PC-9 (cell line): ENCODE measurements around the gene GALK1. TPM values are rescaled to one million over a fixed set of nuclear protein-coding genes. Genes with fewer than 3 reads are reported as not detected.

Source experiments
- BruUV-seq: library from RNA; stranded (reverse); fragments of 400-500 nt; replicated peaks from 2 replicates; lab custom pipeline; 2021; lab: Mats Ljungman, UMichigan
- CTCF ChIA-PET: fragments of 300-600 bp; sonication (Branson Sonifier 250); formaldehyde crosslinking; loops from one replicate; lab custom pipeline; 2022; ENCODE audit warnings: antibody characterized with exemption; lab: Charles Lee
- POLR2A ChIA-PET: fragments of 300-600 bp; sonication (Branson Sonifier 250); formaldehyde crosslinking; loops from one replicate; lab custom pipeline; 2022; ENCODE audit warnings: antibody characterized with exemption; ENCODE audit not compliant: unreplicated experiment; lab: Charles Lee
- DNase-seq, 2 experiments: peaks; one replicate each; pipeline versions ENCODE4 v3.0.0 to v3.0.0-alpha.2; 2015 to 2022; ENCODE audit warnings: mixed read lengths in 1 of 2
- H2AFZ ChIP-seq: fragments of 200-600 bp; sonication (generic); 2 replicates; pipeline ENCODE4 v1.8.1; 2017; ENCODE audit warnings: antibody characterized with exemption
- H3F3A ChIP-seq: fragments of 200-600 bp; sonication (generic); 2 replicates; pipeline ENCODE4 v1.8.1; 2017; ENCODE audit warnings: antibody characterized with exemption, mild to moderate bottlenecking, low read depth; ENCODE audit not compliant: insufficient read depth
- H3K27ac ChIP-seq: fragments of 200-600 bp; sonication (generic); 2 replicates; pipeline ENCODE4 v1.6.1; 2016; ENCODE audit warnings: mixed run types
- H3K27me3 ChIP-seq: fragments of 200-600 bp; sonication (generic); 2 replicates; pipeline ENCODE4 v1.6.1; 2016; ENCODE audit warnings: low read depth, mixed run types; ENCODE audit not compliant: insufficient read depth
- H3K36me3 ChIP-seq: fragments of 200-600 bp; sonication (generic); 2 replicates; pipeline ENCODE4 v1.6.1; 2016; ENCODE audit warnings: low read depth, mixed run types
- H3K4me1 ChIP-seq: fragments of 200-600 bp; sonication (generic); replicated peaks from 2 replicates; pipeline ENCODE4 v1.6.1; 2016; ENCODE audit warnings: mixed run types; ENCODE audit not compliant: insufficient read depth
- H3K4me2 ChIP-seq: fragments of 200-600 bp; sonication (generic); 2 replicates; pipeline ENCODE4 v1.6.1; 2017; ENCODE audit warnings: mixed run types
- H3K4me3 ChIP-seq: fragments of 200-600 bp; sonication (generic); 2 replicates; pipeline ENCODE4 v1.6.1; 2016; ENCODE audit warnings: mixed run types
- H3K79me2 ChIP-seq: fragments of 200-600 bp; sonication (generic); 2 replicates; pipeline ENCODE4 v1.6.1; 2017; ENCODE audit warnings: low read depth, mixed run types
- H3K9me2 ChIP-seq: fragments of 200-600 bp; sonication (generic); 2 replicates; pipeline ENCODE4 v1.8.1; 2017; ENCODE audit warnings: mild to moderate bottlenecking; ENCODE audit not compliant: insufficient read depth
- H3K9me3 ChIP-seq: fragments of 200-600 bp; sonication (generic); 2 replicates; pipeline ENCODE4 v1.8.1; 2016; ENCODE audit warnings: low read depth; ENCODE audit not compliant: insufficient read depth
- H4K20me1 ChIP-seq: fragments of 200-600 bp; sonication (generic); 2 replicates; pipeline ENCODE4 v1.8.1; 2017; ENCODE audit not compliant: insufficient read depth
- EZH2 ChIP-seq: fragments of 200-600 bp; sonication (generic); IDR thresholded peaks from 2 replicates; pipeline ENCODE4 v1.8.0; 2017; ENCODE audit warnings: antibody characterized with exemption, low read depth
- intact Hi-C: fragments of 100-400 bp; cut with micrococcal nuclease; formaldehyde crosslinking; loops from one replicate; pipeline ENCODE4 v1.10.0; 2022; ENCODE audit not compliant: unreplicated experiment
- total RNA-seq: library from RNA; stranded (reverse); gene quantifications from 2 replicates; pipeline ENCODE4 v1.2.3, GENCODE V29; 2021
- TF ChIP-seq, protein P1 (sequence below): fragments of 200-600 bp; sonication (generic); conservative IDR thresholded peaks from 2 replicates; pipeline ENCODE4 v1.6.1; 2017; ENCODE audit warnings: mixed run types, antibody characterized with exemption, mild to moderate bottlenecking, moderate library complexity

The GALK1 gene
- total RNA-seq, 1 experiment from 2014 or later: 12.8 TPM

DNA sequence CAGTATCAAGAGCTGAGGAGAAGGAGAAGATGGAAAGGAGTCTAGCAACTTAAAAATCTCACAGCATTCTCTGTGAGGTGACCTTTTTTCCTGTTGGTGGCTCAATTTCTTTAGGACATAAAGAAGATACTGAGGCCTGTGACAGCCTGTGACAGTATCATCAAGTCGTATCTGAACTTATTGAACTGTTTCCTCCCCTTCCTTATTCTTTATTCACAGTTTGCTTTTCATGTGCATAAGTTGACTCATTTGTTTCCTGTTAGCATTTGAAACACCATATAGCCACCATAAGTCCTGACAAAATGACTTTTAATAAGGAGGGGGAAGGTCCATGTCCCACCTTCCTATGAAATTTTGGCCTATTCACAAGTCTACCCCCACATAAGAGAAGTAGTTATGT, 28.5 kb upstream of the GALK1 start:
- H3K4me3 ChIP-seq: no peak overlapping the region
- no peaks in the 10 kb centered on the region for H3K9me2 ChIP-seq
- no peak overlapping the region for H3K4me2 ChIP-seq
- no peaks in the 10 kb centered on the region for H3K9me3 ChIP-seq
- no peak for DNase-seq
- intact Hi-C loops: no loop called here
- no peak overlapping the region for H2AFZ ChIP-seq
- no peaks in the 10 kb centered on the region for H3K27me3 ChIP-seq
- peaks cover 61% of the 10 kb centered on the region for H3K79me2 ChIP-seq
- ChIA-PET POLR2A (no interaction called here), CTCF (no interaction called here)
- peaks cover 32% of the 10 kb centered on the region for H3K36me3 ChIP-seq
- H4K20me1 ChIP-seq: peaks cover 18% of the 10 kb centered on the region
- H3K4me1 ChIP-seq: no peaks in the 10 kb centered on the region
- TF ChIP-seq EZH2: no peak
- TF ChIP-seq, protein P1, sequence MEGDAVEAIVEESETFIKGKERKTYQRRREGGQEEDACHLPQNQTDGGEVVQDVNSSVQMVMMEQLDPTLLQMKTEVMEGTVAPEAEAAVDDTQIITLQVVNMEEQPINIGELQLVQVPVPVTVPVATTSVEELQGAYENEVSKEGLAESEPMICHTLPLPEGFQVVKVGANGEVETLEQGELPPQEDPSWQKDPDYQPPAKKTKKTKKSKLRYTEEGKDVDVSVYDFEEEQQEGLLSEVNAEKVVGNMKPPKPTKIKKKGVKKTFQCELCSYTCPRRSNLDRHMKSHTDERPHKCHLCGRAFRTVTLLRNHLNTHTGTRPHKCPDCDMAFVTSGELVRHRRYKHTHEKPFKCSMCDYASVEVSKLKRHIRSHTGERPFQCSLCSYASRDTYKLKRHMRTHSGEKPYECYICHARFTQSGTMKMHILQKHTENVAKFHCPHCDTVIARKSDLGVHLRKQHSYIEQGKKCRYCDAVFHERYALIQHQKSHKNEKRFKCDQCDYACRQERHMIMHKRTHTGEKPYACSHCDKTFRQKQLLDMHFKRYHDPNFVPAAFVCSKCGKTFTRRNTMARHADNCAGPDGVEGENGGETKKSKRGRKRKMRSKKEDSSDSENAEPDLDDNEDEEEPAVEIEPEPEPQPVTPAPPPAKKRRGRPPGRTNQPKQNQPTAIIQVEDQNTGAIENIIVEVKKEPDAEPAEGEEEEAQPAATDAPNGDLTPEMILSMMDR: no peak
- no TSS peak for BruUV-seq
- no peak overlapping the region for H3K27ac ChIP-seq
- 0 out of 2 replicates have a peak, but pooled peaks cover 3% of the 10 kb centered on the region for H3F3A ChIP-seq

DNA sequence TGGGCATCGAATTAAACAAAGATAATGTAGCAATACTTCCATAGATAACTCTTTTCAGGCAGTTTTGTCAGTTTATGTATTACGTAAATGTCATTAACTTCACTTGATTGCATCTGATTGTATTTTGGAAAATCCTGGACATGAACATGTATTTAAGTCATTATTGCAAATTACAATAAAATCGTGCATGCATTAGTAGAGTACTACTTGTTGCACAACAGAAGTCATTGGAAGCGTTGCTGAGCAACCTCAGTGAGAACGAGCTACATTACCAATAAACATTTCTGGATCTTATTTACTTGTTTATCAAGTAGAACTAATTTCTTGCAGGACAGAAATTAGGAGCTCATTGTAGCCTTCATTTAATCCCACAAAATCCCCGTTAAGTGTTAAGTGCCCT, 26.3 kb upstream of the GALK1 start:
- H3K4me1 ChIP-seq: peaks cover 3% of the 10 kb centered on the region
- DNase-seq: no peak
- peaks cover 15% of the 10 kb centered on the region for H4K20me1 ChIP-seq
- TF ChIP-seq EZH2: no peak
- TF ChIP-seq, protein P1: no peak
- peaks cover 76% of the 10 kb centered on the region for H3K79me2 ChIP-seq
- no peaks in the 10 kb centered on the region for H3K9me3 ChIP-seq
- H2AFZ ChIP-seq: no peak overlapping the region
- 0 out of 2 replicates have a peak, but pooled peaks cover under 1% of the 10 kb centered on the region for H3F3A ChIP-seq
- ChIA-PET CTCF (no interaction called here), POLR2A (interaction anchor here (0.6 kb wide), 2 partner anchors 14 to 54 kb away, joined by 4 to 10 read pairs; no protein-coding TSS in a partner anchor)
- H3K36me3 ChIP-seq: peaks cover 18% of the 10 kb centered on the region
- no peaks in the 10 kb centered on the region for H3K9me2 ChIP-seq
- BruUV-seq: no TSS peak
- H3K27ac ChIP-seq: no peak overlapping the region
- intact Hi-C loops: no loop called here
- no peak overlapping the region for H3K4me3 ChIP-seq
- no peak overlapping the region for H3K4me2 ChIP-seq
- H3K27me3 ChIP-seq: no peaks in the 10 kb centered on the region

DNA sequence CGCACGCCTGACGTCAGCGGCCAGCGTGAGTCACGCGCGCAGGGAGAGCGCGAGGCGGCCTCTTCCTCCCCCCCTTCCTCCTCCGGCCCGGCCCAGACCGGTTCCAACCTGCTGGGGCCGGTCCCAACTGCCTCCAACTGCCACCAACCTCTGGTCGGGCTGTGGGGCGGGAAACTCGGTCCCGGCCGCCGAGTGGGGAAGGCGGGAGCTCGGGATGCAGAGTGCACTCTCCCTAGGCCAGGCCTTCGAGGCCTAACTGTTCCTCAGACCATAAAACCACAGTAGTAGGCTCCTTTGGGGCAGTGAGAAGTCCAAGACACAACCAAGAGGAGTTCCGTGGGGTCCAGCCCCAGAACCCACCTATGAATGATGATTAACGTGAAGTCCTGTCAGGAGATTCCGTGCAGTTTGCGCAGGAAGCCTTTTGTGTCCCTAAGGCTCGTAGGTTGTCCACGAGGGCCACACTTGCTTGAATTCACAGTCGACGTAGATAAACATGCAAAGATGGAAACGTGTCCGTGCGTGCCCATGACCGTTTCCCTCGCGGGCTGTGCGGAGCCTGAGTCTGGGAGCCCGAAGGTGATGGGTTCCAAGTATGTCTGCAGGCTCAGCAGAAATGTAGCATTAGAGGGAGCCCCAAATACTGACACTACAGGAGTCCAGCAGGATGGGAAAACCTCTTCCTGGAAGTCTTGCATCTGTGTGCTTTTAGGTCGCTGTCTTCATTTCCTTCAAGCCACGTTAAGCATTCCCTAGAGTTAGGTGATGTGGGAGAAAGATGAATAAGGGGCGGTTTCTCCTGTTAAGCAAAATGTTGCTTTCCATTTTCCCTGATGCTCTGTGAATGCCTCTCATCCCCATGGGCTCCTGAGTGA, 20.3 kb upstream of the GALK1 start:
- Histone ChIP-seq H3K79me2 (peaks cover 50% of the 10 kb centered on the region), H3K9me3 (no peaks in the 10 kb centered on the region), H3K36me3 (no peaks in the 10 kb centered on the region), H3F3A (peaks cover 33% of the 10 kb centered on the region), H2AFZ (peak overlapping the region; percentile 86), H4K20me1 (no peaks in the 10 kb centered on the region; the same call in 1 of the 2 replicates), H3K27me3 (no peaks in the 10 kb centered on the region), H3K9me2 (no peaks in the 10 kb centered on the region), H3K4me2 (peak overlapping the region; percentile 95), H3K27ac (peak overlapping the region; percentile 94), H3K4me1 (peaks cover 49% of the 10 kb centered on the region), H3K4me3 (peak overlapping the region; percentile 72)
- TSS peak; percentile 49 for BruUV-seq
- ChIA-PET CTCF (interaction anchor here (0.5 kb wide), 1 partner anchor 122 kb away, joined by 9 read pairs; no protein-coding TSS in a partner anchor), POLR2A (interaction anchor here (0.6 kb wide), 1 partner anchor 90 kb away, joined by 4 read pairs; no protein-coding TSS in a partner anchor)
- intact Hi-C loops: loop anchor here (2.0 kb wide), 1 partner anchor 60 kb away; the partner anchor contains the start of gene UNC13D
- DNase-seq: peak in 1 of 2 experiments; percentile 80
- TF ChIP-seq EZH2: no peak
- TF ChIP-seq, protein P1: no peak
